IPS DF 6.9 (cell line): ENCODE results near the gene ZNRD2.

ENCODE experiments used
- DNase-seq: peaks from one replicate; pipeline ENCODE4 v3.0.0-alpha.2; 2013; ENCODE audit warnings: low read depth, low spot score
- H3K27ac ChIP-seq: one replicate; pipeline ENCODE4 v1.5.1; 2013; ENCODE audit warnings: low read length, control low read depth
- H3K27me3 ChIP-seq: 2 replicates; pipeline ENCODE4 v1.6.1; 2013; ENCODE audit warnings: mild to moderate bottlenecking, low read length; ENCODE audit not compliant: control insufficient read depth, insufficient read depth
- H3K36me3 ChIP-seq: 2 replicates; pipeline ENCODE4 v1.6.1; 2013; ENCODE audit warnings: low read length; ENCODE audit not compliant: control insufficient read depth, insufficient read depth
- H3K4me1 ChIP-seq: 2 replicates; pipeline ENCODE4 v1.6.1; 2013; ENCODE audit warnings: low read length; ENCODE audit not compliant: control insufficient read depth, insufficient read depth
- H3K4me3 ChIP-seq: 2 replicates; pipeline ENCODE4 v1.5.1; 2013; ENCODE audit warnings: mild to moderate bottlenecking, low read length
- H3K9me3 ChIP-seq: 2 replicates; pipeline ENCODE4 v1.6.1; 2013; ENCODE audit warnings: low read length, inconsistent platforms; ENCODE audit not compliant: control insufficient read depth, insufficient read depth
- WGBS: extraction: QIAGEN DNeasy Blood & Tissue Kit; methylation state at CpG from one replicate; pipeline ENCODE4 v1.1.7; 2013; ENCODE audit warnings: mixed read lengths, missing lambda C conversion rate; ENCODE audit not compliant: insufficient read length, insufficient coverage; 5-methylcytosine and 5-hydroxymethylcytosine counted together

The ZNRD2 gene

GRCh38 chr11:65575568-65576231, 5.4 kb downstream of the ZNRD2 start, which contains the start of gene EHBP1L1:
TSS of gene EHBP1L1 (plus strand) at chr11:65576053. CDS start at chr11:65576303, 250 bp downstream.
- no CpG with 5 or more reads among the region's 69 CpGs for WGBS
- H3K4me1 ChIP-seq, result peaks cover 12% of the 10 kb centered on the region
- peaks cover 3% of the 10 kb centered on the region for H3K36me3 ChIP-seq
- H3K27ac ChIP-seq, result no peak within 1 kb of the TSS
- no peaks in the 10 kb centered on the region for H3K9me3 ChIP-seq
- H3K4me3 ChIP-seq, result peak within 1 kb of the TSS; percentile 44; the same call in 1 of the 2 replicates
- peaks cover 7% of the 10 kb centered on the region for H3K27me3 ChIP-seq
- no peak for DNase-seq

- H3K36me3 ChIP-seq, result peaks cover 3% of the 10 kb centered on the region
- H3K27me3 ChIP-seq, result peaks cover 7% of the 10 kb centered on the region
- H3K27ac ChIP-seq, result no peak overlapping the region
- H3K9me3 ChIP-seq, result no peaks in the 10 kb centered on the region
- H3K4me3 ChIP-seq, result peak overlapping the region; percentile 44; the same call in 1 of the 2 replicates
- peaks cover 9% of the 10 kb centered on the region for H3K4me1 ChIP-seq
- no CpG with 5 or more reads among the region's 26 CpGs for WGBS
- DNase-seq, result no peak
These were observed 6.1 kb downstream of the ZNRD2 start for GRCh38 chr11:65576232-65576866.

- DNase-seq, result no peak
- Histone ChIP-seq H3K4me3 (no peak overlapping the region), H3K36me3 (peaks cover 3% of the 10 kb centered on the region), H3K27me3 (peaks cover 7% of the 10 kb centered on the region), H3K27ac (no peak overlapping the region), H3K4me1 (peaks cover 7% of the 10 kb centered on the region; the same call in 1 of the 2 replicates), H3K9me3 (no peaks in the 10 kb centered on the region)
- WGBS, result no CpG with 5 or more reads among the region's 18 CpGs
These were observed 6.8 kb downstream of the ZNRD2 start for GRCh38 chr11:65576867-65577755.

- no CpG with 5 or more reads among the region's 8 CpGs for WGBS
- Histone ChIP-seq H3K27me3 (peaks cover 7% of the 10 kb centered on the region), H3K4me1 (peaks cover 7% of the 10 kb centered on the region; the same call in 1 of the 2 replicates), H3K36me3 (peaks cover 3% of the 10 kb centered on the region), H3K27ac (no peak overlapping the region), H3K9me3 (no peaks in the 10 kb centered on the region), H3K4me3 (no peak overlapping the region)
- DNase-seq, result no peak
These were observed 7.5 kb downstream of the ZNRD2 start for GRCh38 chr11:65577756-65578109.

- Histone ChIP-seq H3K27ac (no peak overlapping the region), H3K9me3 (no peaks in the 10 kb centered on the region), H3K36me3 (peaks cover 3% of the 10 kb centered on the region), H3K4me3 (no peak overlapping the region), H3K27me3 (peaks cover 7% of the 10 kb centered on the region), H3K4me1 (peaks cover 7% of the 10 kb centered on the region; the same call in 1 of the 2 replicates)
- WGBS, result no CpG with 5 or more reads among the region's 7 CpGs
- DNase-seq, result no peak
These were observed 7.9 kb downstream of the ZNRD2 start for GRCh38 chr11:65578134-65578533.

- no peaks in the 10 kb centered on the region for H3K9me3 ChIP-seq
- peaks cover 3% of the 10 kb centered on the region for H3K36me3 ChIP-seq
- peaks cover 7% of the 10 kb centered on the region; the same call in 1 of the 2 replicates for H3K4me1 ChIP-seq
- WGBS, result no CpG with 5 or more reads among the region's 3 CpGs
- H3K27ac ChIP-seq, result no peak overlapping the region
- peaks cover 7% of the 10 kb centered on the region for H3K27me3 ChIP-seq
- DNase-seq, result no peak
- H3K4me3 ChIP-seq, result no peak overlapping the region
These were observed 8.4 kb downstream of the ZNRD2 start for GRCh38 chr11:65578667-65579066.

GRCh38 chr11:65579291-65579690, 9.0 kb downstream of the ZNRD2 start:
- Histone ChIP-seq H3K36me3 (peaks cover 3% of the 10 kb centered on the region), H3K9me3 (no peaks in the 10 kb centered on the region), H3K4me1 (peaks cover 5% of the 10 kb centered on the region; the same call in 1 of the 2 replicates), H3K27me3 (peaks cover 12% of the 10 kb centered on the region), H3K4me3 (no peak overlapping the region), H3K27ac (no peak overlapping the region)
- WGBS, result no CpG with 5 or more reads among the region's 4 CpGs
- DNase-seq, result no peak

GRCh38 chr11:65580031-65580692, 9.9 kb downstream of the ZNRD2 start:
- peaks cover 3% of the 10 kb centered on the region for H3K36me3 ChIP-seq
- H3K4me3 ChIP-seq, result no peak overlapping the region
- H3K27me3 ChIP-seq, result peaks cover 11% of the 10 kb centered on the region
- H3K9me3 ChIP-seq, result no peaks in the 10 kb centered on the region
- H3K4me1 ChIP-seq, result peaks cover 4% of the 10 kb centered on the region; the same call in 1 of the 2 replicates
- DNase-seq, result no peak
- H3K27ac ChIP-seq, result no peak overlapping the region
- no CpG with 5 or more reads among the region's 19 CpGs for WGBS

GRCh38 chr11:65580756-65581155, 10.5 kb downstream of the ZNRD2 start:
- Histone ChIP-seq H3K27ac (no peak overlapping the region), H3K4me1 (0 out of 2 replicates have a peak, but pooled peaks cover 1% of the 10 kb centered on the region), H3K36me3 (peaks cover 3% of the 10 kb centered on the region), H3K9me3 (no peaks in the 10 kb centered on the region), H3K27me3 (peaks cover 10% of the 10 kb centered on the region), H3K4me3 (no peak overlapping the region)
- DNase-seq, result no peak
- WGBS, result no CpG with 5 or more reads among the region's 8 CpGs

- no CpG with 5 or more reads among the region's 3 CpGs for WGBS
- H3K9me3 ChIP-seq, result no peaks in the 10 kb centered on the region
- no peak overlapping the region for H3K27ac ChIP-seq
- peaks cover 11% of the 10 kb centered on the region for H3K27me3 ChIP-seq
- DNase-seq, result no peak
- no peak overlapping the region for H3K4me3 ChIP-seq
- H3K4me1 ChIP-seq, result peaks cover 1% of the 10 kb centered on the region; the same call in 1 of the 2 replicates
- H3K36me3 ChIP-seq, result peaks cover 3% of the 10 kb centered on the region
These were observed 11.7 kb downstream of the ZNRD2 start for GRCh38 chr11:65581928-65582327.
